LHCN-M2 (cell line): ENCODE measurements around the gene SRF. TPM values are rescaled to one million over a fixed set of nuclear protein-coding genes. Genes with fewer than 3 reads are reported as not detected.

Source experiments
- DNase-seq: peaks from one replicate; pipeline ENCODE4 v3.0.0-alpha.2; 2012; ENCODE audit warnings: low read depth
- total RNA-seq: library from RNA; depleted of rRNA; stranded (reverse); fragments of >200 nt; gene quantifications from 2 replicates; pipeline ENCODE4 v1.2.3, GENCODE V29; 2014

SRF gene
- total RNA-seq, 1 experiment from 2014 or later, result 36.5 TPM

DNA sequence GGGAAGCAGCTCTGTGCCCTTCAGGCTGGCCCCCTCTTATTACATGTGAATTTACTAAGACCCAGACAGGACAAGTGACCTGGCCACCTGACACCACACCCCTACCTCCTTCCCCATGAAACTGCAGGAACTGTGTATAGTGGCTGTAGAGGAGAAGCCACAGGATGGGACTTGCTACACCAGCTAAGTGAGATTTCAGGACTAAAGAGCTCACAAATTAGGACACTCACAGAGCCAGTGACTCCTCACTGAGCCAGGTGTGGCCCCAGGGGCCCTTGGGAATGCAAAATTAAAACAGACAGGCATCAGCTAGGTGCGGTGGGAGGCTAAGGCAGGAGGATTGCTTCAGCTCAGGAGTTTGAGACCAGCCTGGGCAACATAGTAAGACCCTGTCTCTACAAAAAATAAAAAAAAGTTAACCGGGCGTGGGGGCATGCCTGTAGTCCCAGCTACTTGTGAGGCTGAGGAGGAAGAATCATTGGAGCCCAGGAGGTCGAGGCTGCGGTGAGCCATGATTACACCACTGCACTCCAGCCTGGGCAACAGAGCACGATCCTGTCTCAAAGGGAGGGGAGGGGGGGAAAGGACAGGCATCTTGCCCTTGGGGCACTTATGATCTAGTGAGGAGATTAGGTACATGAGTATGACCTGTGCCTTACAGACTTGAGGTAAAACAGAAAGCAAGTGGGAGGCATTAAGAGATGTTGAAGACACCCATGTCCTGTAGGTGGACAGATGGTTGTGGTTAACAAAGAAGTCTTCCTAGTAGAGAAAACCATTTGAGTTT is 23.2 kb upstream of the SRF start:
- DNase-seq, result no peak

DNA sequence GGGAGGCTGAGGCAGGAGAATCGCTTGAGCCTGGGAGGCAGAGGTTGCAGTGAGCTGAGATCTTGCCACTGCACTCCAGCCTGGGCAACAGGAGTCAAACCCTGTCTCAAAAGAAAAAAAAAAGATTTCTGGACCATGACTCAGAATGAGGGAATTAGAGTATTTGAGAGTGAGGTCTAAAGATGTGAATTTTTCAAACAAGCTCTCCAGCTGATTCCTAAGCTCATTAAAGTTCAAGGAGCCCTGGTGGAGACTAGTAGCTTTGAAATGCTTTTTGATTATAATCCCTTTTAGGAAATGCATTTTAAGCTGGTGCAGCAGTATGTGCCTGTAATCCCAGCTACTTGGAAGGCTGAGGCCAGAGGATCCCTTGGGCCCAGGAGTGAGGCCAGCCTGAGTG is 21.8 kb upstream of the SRF start:
- DNase-seq, result no peak

DNA sequence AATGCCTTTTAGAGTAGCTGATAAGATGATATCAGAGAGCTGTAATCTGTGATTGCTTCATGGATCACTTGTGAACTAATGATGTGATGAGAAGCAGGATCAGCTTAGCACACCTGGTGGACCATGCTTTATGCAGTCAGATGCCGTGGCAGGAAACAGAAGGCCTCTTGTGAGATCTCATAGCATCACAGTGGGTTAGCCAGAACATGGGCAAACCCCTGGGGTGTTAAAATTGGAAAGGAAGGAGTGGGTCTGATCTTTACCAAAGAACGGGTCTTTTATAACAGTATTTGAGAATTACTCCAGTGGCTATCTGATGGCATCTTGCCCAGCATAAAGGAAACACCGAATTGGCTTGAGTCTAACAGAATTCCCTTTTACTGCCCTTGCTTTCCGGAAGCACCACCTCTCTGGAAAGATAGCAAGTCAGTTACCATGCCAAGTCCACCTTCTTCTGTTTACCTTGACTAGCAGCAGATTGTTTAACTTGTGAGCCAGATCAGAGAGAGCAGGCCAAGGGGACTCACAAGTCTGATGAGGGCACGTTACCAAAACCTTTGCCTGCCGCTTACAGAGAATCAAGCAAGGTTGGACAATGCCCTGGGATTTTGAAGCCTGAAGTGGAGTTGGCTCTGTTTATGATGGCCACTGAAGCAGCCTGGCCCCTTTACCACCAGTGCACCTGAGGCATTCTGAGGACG is 20.9 kb upstream of the SRF start:
- DNase-seq, result no peak

DNA sequence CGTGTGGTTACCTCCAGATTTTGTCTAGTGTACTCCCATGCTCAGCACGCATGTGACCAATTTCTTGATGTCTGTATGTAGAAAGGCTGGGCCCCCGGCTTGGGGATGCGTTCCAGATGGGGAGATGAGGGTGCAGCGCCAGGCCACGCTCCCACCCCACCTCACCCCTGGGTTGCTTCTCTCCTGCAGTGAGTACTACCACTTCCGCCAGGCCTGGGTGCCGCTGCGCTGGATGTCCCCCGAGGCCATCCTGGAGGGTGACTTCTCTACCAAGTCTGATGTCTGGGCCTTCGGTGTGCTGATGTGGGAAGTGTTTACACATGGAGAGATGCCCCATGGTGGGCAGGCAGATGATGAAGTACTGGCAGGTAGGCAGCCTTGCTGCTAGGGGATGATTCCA is 11.5 kb upstream of the SRF start:
- DNase-seq, result no peak

DNA sequence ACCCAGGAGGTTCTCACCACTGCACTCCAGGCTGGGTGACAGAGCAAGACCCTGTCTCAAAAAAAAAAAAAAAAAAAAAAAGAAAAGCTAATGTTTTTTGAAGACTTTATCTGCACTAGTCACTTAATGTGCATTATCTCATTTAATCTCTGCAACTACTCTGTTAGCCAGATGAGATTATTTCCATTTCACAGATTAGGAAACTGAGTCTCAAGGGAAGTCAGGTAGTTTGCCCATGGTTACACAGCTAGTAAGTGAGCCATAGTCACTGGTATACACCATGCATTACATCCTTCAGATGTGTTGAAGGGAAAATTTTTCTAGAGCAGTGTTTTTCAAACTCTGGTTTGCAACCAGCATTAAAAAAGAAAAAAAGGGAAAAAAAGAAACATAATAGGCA is 7.2 kb upstream of the SRF start:
- no peak for DNase-seq

DNA sequence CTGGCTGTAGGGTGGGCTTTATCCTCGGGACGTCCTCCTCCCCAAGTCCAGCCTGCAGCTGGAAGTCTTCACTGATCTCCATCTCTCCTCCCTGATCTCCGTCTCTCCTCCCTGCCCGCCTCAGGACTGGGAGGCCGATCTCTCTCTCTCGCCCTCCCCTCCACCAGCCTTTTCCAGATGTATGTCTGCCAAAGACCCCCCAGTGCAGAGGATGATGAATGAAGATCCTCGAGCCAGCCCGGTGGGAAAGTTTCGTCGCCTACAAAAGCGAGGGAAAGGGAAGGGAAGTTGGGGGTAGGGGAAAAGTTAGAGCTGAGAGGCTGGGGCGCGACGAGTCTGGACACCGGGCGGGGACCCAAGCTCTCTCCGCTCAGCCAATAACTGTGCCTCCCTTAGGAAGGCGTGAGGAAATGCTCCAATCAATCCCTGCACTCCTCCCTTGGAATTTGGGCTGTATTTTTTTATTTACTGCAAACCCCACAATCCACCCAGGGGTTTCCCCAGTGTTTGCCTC is 595 bp upstream of the SRF start:
- peak; percentile 25 for DNase-seq

DNA sequence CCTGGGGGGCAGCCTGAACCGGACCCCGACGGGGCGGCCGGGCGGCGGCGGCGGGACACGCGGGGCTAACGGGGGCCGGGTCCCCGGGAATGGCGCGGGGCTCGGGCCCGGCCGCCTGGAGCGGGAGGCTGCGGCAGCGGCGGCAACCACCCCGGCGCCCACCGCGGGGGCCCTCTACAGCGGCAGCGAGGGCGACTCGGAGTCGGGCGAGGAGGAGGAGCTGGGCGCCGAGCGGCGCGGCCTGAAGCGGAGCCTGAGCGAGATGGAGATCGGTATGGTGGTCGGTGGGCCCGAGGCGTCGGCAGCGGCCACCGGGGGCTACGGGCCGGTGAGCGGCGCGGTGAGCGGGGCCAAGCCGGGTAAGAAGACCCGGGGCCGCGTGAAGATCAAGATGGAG is 636 bp downstream of the SRF start:
- DNase-seq, result no peak

DNA sequence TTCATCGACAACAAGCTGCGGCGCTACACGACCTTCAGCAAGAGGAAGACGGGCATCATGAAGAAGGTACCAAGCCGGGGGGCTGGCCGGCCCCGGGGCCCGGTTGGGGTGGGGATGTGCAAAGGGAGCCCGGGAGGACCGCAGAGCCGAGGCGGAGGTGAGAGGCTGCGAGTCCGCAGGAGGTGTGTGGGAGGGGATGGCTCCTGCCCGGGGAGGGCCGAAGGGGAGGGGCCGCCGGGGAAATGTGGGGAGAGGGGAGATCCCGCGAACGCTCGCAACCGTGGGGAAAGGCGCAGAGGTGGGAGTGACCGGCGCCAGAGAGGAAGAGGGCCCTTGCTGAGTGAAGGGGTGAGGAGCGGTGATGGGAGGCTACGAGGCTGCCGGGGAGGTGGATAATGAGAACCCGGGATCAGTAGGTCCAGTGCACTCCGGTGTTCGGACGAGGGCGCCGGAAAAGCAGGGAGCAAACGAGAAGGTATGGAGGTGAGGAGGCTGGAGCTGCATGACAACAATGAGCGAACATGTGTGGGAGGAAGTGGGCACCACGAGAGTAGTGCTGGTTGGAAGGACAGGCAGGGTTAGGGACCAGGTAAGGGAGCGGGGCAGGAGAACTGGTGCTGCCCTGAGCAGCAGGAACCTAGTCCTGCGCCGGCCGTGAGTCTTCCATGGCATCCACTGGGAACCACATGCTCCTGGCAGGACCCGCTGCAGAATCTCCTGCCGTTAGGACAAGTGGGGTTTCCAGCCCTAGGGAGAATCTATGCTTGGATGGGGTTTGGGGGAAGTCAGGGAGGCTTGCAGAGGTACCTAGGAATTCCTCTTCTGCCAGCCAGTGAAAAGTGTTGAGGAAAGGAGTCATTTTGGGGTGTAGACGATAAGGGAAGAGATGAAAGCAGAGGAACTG is 1.3 kb downstream of the SRF start:
- no peak for DNase-seq

DNA sequence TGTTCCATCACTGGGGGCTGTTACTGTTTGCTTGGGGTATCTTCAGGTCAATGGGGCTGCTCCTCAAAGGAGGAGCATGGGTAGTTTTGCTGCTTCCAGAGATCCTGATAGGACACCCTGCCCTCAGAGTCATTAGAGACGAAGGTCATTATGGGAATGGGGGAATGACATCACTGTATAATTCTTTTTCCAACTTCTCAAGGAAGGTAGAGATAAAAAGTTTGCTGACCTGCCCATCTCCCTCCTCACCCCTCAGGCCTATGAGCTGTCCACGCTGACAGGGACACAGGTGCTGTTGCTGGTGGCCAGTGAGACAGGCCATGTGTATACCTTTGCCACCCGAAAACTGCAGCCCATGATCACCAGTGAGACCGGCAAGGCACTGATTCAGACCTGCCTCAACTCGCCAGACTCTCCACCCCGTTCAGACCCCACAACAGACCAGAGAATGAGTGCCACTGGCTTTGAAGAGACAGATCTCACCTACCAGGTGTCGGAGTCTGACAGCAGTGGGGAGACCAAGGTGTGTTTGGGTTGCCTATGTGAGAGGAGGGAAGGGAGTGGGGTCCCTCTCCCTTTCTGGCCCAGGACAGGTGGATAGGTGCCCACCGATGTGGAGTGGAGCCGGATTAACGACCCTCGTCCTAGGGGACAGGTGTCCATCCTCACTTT is 2.7 kb downstream of the SRF start:
- no peak for DNase-seq

DNA sequence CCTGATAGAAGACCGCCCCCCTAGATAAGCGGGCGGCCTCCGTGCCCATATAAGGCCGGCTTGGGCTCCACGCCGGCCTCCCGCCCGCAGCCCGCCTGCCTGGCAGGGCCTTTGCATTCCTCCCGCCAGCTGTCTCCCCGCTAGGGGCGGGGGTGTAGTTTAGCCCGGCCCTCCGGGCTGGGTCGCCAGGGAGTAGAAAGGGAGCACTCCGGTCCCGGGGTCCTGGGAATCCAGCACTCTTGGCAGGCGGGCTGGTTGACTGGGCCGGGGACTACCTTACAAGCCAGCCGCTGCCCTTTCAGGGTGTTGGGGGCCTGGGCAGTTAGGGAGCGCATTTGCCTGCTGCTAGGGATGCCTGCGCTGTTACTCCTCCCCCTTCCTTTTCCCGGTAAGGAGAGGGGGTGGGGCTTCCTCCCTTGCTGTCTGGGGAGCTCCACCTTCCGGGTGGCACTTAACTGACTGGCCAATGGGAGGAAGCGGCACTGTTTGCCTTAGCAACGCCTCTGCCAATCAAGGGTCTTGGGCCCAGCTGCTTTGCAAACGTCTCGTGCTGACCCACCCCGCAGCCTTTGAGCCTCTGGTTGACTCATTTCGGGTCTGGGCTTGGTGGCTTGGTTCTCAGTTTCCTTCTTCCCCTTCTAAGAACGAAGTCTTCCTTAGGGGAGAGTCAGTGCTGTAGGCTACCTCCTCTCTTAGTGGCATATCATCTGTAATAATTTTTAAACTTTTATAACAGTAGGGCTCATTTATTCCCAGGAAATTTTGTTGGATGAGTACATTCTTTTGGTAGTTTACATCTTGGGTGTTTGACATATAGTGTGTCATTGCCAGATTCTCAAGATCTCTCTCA is 3.4 kb downstream of the SRF start:
- DNase-seq, result peak; percentile 99

DNA sequence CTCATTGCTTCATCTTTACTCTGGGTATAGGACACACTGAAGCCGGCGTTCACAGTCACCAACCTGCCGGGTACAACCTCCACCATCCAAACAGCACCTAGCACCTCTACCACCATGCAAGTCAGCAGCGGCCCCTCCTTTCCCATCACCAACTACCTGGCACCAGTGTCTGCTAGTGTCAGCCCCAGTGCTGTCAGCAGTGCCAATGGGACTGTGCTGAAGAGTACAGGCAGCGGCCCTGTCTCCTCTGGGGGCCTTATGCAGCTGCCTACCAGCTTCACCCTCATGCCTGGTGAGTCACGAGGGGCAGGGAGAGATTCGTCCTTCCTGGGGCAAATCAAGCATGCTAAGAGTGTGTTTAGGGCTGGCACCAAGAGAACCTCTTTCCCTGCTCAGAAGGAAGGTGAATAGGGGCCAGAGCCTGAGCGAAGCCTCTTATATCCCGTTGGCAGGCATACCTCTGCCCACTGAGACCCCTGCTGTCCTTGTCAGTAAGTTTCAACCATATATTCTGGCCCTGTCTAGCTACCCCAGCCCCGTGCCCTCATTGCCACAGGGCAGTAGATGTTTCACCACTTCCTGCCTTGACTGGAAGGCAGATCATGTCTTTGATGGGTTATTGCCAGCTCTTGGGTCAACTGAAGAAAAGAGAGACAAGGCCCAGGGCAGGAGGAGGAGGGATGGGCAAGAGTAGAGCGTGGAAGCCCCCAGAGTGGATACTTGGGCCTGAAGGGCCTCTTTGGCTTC is 4.8 kb downstream of the SRF start:
- DNase-seq, result peak; percentile 82

DNA sequence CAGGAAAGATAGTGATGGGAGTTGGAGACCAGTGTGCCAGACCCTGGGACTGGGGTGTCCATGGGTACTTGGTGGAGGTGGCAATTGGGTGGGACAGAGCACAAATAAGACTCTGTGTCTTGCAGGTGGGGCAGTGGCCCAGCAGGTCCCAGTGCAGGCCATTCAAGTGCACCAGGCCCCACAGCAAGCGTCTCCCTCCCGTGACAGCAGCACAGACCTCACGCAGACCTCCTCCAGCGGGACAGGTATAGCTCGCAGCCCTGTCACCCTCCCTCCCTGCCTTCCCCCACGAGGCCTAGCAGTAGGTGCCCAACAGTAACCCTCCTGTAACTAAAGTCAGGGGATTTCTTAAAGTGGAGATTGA is 5.3 kb downstream of the SRF start:
- no peak for DNase-seq

DNA sequence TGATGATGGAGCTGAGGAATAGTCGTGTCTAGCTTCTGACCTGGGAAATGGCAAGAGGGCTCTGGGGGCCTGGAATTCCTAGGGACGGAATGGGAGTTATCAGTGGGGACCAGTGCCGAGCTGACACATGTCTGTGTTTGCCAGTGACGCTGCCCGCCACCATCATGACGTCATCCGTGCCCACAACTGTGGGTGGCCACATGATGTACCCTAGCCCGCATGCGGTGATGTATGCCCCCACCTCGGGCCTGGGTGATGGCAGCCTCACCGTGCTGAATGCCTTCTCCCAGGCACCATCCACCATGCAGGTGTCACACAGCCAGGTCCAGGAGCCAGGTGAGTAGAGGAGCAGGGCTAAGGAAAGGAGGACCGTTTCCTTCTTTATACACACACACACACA is 7.1 kb downstream of the SRF start:
- no peak for DNase-seq

DNA sequence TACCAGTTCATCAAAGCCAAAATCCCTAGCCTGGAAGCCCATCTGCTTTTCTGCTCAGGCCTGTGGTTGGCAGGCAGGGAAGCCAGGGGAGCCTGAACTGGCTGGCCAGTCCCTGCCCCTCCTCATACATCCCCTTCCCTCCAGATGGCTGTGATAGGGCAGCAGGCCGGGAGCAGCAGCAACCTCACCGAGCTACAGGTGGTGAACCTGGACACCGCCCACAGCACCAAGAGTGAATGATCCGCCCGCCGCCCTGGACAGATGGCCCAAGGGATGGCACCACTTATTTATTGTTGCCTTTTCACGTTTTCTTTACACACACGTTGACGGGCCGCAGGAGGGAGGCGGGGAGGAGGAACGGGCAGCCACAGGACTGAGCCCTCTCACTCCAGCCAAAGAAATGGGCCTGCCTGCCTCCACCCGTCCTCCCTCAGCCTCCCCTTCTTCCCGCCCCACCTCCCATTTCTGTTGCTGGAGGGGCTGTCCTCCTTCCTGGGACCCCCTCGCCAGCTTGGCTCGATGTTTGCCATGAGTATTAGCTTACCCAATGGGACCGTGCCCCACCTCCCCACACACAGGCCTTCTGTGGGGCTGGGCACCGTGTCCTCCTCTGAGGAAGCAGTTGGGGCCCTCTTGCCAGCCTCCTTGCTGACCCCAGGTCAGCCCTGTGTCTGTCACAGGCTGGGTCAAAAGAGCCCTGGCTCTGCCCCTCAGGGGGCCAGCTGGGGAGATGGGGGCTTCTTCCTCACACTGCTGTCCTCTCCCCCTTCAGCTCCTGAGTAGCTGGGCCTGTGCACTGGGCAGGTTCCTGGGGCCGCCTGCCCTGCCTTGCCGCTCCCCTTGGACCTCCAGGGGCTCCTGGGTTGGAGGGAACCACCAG is 8.1 kb downstream of the SRF start:
- DNase-seq, result no peak

DNA sequence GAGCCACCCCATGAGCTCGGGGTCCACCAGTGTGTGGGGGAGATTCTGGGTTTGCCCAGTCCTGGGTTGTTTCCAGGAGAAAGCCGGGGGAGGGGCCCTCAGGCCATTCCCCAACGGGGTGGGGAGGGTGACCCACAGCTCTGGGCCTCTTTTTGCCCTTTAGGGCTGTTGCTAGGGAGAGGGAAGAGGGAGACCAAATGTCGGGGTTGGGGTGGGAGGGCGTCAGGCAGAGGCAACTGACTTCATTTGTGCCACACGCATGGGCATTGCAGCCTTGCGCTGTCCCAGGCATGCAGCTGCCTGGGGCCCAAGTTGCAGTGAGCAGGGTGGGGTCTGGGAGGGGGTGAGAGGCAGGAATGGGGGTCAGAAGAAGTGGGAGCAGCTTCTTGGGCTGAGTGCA is 9.0 kb downstream of the SRF start:
- no peak for DNase-seq

DNA sequence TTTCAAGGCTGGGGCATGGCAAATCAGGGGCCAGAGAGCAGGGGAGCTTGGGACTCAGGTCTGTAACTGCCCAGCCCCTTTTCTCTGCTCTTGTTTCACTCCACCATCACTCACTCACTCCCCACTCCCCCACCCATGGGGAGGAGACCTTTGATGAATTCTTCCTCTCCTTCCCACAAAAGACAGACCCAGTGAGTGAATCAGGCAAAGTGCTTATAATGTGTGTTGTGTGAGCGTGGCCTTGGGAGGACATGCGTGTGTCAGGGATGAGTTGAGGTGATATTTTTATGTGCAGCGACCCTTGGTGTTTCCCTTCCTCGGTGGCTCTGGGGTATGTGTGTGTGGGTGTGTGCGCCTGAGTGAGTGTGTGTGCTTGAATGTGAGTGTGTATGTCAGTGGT is 9.9 kb downstream of the SRF start:
- DNase-seq, result no peak

DNA sequence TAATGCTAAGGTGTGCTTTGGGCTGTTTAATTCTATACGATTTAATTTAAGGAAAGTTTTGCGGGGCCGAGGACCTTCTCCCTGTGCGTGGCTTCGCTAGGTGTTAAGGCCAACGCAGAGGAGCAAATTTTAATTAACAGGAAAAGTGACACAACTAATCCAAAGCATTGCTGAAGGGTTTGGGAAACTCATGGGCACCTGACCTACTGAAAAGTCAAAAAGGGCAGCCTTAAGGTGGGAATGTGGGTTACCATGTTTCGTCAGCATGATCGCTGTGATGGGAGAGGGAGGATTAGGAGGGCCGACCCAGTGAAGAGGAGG is 10.5 kb downstream of the SRF start:
- no peak for DNase-seq

DNA sequence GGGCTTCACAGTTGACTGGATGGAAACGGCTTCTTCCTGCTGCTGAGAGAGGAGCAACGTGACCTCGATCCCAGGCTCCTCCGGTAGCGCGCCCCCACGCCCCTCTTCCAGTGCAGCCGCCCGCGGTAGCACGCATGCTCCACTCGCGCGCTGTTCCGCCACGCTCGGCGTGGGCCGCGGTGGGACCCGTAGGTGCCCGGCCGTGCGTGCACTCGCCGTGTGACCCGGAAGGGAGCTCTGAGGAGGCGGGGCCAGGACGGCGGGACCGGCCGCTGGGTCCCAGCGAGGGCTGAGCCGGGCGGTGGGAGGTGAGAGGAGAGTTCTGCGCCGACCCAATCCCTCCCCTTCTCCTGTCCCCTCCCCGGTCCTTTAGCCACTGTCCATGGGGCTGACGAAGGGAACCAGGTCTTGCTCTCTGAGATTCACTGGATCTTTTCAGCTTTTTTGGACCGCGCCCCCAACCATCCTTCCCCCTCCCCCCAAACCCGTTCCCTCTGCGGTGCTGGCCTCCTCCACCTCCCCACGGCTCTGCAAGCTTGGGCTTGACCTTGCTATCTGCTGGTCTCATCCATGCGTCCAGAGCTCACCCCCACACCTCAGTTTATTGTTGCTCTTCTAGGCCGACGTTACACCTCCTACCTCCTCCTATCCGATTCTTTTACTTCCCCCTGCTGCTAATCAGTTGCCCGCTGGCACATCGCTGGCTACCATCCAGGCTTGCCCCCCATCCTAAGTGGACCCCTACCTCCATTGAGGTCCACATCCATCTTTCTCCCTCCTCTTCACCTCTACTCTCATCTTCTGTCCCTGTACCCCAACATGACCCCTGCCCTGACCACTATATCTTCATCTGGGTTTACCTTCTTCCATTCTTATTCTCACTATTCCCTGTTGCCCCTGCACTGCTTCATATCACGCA is 11.1 kb downstream of the SRF start, which contains the start of gene CUL9:
CUL9 (plus strand) TSS at position 255 of the 919 bp plus-strand sequence. CDS start 2,115 bp downstream, outside the sequence.
- DNase-seq, result peak; percentile 75
